ENCODE data around the gene GMDS.

DNA sequence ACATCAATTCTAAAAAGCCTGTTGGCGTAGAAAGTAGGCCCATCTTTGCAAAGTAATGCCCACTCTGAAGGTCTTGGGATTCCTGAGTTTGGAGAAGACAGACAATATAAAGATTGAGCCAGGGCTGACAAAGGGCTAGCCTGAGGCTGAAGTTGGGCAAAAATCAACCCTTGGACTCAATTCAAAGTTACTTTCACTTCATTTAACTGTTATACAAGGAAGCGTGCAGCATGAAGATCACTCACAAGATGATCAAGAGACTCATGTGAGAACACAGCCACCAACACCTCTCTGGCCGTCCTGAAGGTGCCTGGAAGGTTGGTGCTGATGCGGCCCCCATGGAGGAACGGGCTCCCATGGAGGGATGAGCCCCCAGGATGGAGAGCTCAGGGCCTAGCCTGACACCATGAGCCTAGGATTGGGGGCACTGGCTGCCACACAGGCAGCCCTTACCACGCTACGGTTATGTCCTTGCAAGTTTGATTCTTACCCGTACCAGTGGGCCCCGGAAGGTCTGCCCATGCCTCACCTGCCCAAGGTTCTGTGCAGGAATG, 609.1 kb downstream of the GMDS start:
- TF ChIP-seq POLR2A (IDR thresholded peaks at IDR 0.05; ENCODE audit: low read depth, low read length) = no peak
- no peak for TF ChIP-seq RFX5 (IDR thresholded peaks at IDR 0.05; ENCODE audit: low read depth, low read length)
- TF ChIP-seq CTCF (conservative IDR thresholded peaks at IDR 0.05; ENCODE audit: low read depth, low read length) = no peak
- no peak for TF ChIP-seq SMC3 (IDR thresholded peaks at IDR 0.05; ENCODE audit: low read depth, low read length)
